Mammary epithelial cell (primary cell): Measurements from ENCODE around the gene NTM.

Source experiments
- EZH2 ChIP-seq: IDR thresholded peaks from 2 replicates; pipeline ENCODE4 v1.6.1; 2012; ENCODE audit warnings: low read length, inconsistent platforms, borderline replicate concordance
- TF ChIP-seq, protein P1 (sequence below), 2 donors: IDR thresholded peaks in 1 of 2; conservative IDR thresholded peaks in 1 of 2; 2 replicates each; pipeline ENCODE4 v1.5.1; 2011 to 2012; ENCODE audit warnings: inconsistent platforms in 2 of 2, low read length in 2 of 2, mild to moderate bottlenecking in 2 of 2, control low read depth in 1 of 2, low read depth in 1 of 2; ENCODE audit not compliant: insufficient read depth in 1 of 2; ENCODE audit errors: extremely low read depth in 1 of 2

DNA sequence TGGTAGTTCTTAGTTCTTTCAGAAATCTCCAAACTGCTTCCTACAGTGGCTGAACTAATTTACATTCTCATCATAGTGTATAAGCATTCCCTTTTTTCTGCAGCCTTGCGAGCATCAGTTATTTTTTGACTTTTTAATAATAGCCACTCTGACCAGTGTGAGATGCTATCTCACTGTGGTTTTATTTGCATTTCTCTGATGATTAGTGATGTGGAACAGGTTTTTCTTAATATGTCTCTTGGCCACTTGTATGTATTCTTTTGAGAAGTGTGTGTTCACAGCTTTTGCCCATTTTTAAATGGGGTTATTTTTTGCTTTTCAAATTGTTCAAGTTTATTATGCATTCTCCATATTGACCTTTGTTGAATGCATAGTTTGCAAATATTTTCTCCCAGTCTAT is 459.3 kb downstream of the NTM start:
- TF ChIP-seq, protein P1, sequence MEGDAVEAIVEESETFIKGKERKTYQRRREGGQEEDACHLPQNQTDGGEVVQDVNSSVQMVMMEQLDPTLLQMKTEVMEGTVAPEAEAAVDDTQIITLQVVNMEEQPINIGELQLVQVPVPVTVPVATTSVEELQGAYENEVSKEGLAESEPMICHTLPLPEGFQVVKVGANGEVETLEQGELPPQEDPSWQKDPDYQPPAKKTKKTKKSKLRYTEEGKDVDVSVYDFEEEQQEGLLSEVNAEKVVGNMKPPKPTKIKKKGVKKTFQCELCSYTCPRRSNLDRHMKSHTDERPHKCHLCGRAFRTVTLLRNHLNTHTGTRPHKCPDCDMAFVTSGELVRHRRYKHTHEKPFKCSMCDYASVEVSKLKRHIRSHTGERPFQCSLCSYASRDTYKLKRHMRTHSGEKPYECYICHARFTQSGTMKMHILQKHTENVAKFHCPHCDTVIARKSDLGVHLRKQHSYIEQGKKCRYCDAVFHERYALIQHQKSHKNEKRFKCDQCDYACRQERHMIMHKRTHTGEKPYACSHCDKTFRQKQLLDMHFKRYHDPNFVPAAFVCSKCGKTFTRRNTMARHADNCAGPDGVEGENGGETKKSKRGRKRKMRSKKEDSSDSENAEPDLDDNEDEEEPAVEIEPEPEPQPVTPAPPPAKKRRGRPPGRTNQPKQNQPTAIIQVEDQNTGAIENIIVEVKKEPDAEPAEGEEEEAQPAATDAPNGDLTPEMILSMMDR (conservative IDR thresholded peaks at IDR 0.05 in 1 of 2, IDR thresholded peaks at IDR 0.05 in 1 of 2; ENCODE audit: extremely low read depth in 1 of 2, insufficient read depth in 1 of 2, low read depth in 1 of 2, low read length in 2 of 2): no peak
- TF ChIP-seq EZH2: no peak
